ENCODE data around the gene PTGR3. TPM values are rescaled to one million over a fixed set of nuclear protein-coding genes. Genes with fewer than 3 reads are reported as not detected.

PTGR3 gene
- total and polyA plus RNA-seq, 10 donors: 11.1 to 43.8 (median 30.0) TPM

- H3K4me1 ChIP-seq: peaks cover 13 to 98% (median 48%) of the 10 kb centered on the region in 6 donors
- 88 to 98% (median 95%) methylated on average over 7 to 20 of the region's 20 CpGs for WGBS, 5 donors
- H3K4me3 ChIP-seq: no peak overlapping the region
- no peak for TF ChIP-seq CTCF (IDR thresholded peaks at IDR 0.05 in 8 of 11, conservative IDR thresholded peaks at IDR 0.05 in 3 of 11)
- TF ChIP-seq POLR2AphosphoS5 (IDR thresholded peaks at IDR 0.05): no peak
- no peak for TF ChIP-seq POLR2A (IDR thresholded peaks at IDR 0.05)
- H3K36me3 ChIP-seq: no peaks in the 10 kb centered on the region
- H3K27ac ChIP-seq: peak overlapping the region in 5 of 8 donors; percentile 2 to 87 (median 85)
- H3K9me3 ChIP-seq: peaks cover 0 to 10% (median 0%) of the 10 kb centered on the region in 8 donors
- intact Hi-C loops (cut with DNase I; ENCODE audit: low total_unique reads): no loop called here
- DNase-seq: no peak
- H3K27me3 ChIP-seq (replicated peaks in 1 of 7): no peaks in the 10 kb centered on the region
Observed at GRCh38 chr18:75250471-75250821, 41.5 kb upstream of the PTGR3 start.

- no peak for DNase-seq
- WGBS, 5 donors: 61 to 78% (median 73%) methylated on average over 18 of the region's 18 CpGs
- peak overlapping the region; percentile 1 to 87 (median 84) for H3K27ac ChIP-seq
Observed at GRCh38 chr18:75249672-75250470, 40.9 kb upstream of the PTGR3 start.

GRCh38 chr18:75249175-75249518 is 40.2 kb upstream of the PTGR3 start:
- Histone ChIP-seq H3K9me3 (peaks cover 0 to 10% (median 0%) of the 10 kb centered on the region in 8 donors), H3K27ac (peak overlapping the region in 7 of 8 donors; percentile 74 to 87 (median 85)), H3K4me1 (peaks cover 13 to 94% (median 41%) of the 10 kb centered on the region in 6 donors), H3K36me3 (no peaks in the 10 kb centered on the region), H3K27me3 (replicated peaks in 1 of 7) (no peaks in the 10 kb centered on the region), H3K4me3 (no peak overlapping the region)
- DNase-seq: no peak
- 83 to 97% (median 95%) methylated on average over 3 to 9 of the region's 9 CpGs for WGBS, 5 donors
- intact Hi-C loops (cut with DNase I; ENCODE audit: low total_unique reads): no loop called here
- TF ChIP-seq POLR2AphosphoS5 (IDR thresholded peaks at IDR 0.05) (no peak), POLR2A (IDR thresholded peaks at IDR 0.05) (no peak), CTCF (IDR thresholded peaks at IDR 0.05 in 8 of 11, conservative IDR thresholded peaks at IDR 0.05 in 3 of 11) (no peak)

More at GRCh38 chr18:75249672-75250470, 40.9 kb upstream of the PTGR3 start:
- intact Hi-C loops (cut with DNase I; ENCODE audit: low total_unique reads): no loop called here
- no peaks in the 10 kb centered on the region for H3K27me3 ChIP-seq (replicated peaks in 1 of 7)
- H3K9me3 ChIP-seq: peaks cover 0 to 10% (median 0%) of the 10 kb centered on the region in 8 donors
- peaks cover 13 to 96% (median 46%) of the 10 kb centered on the region in 6 donors for H3K4me1 ChIP-seq
- H3K36me3 ChIP-seq: no peaks in the 10 kb centered on the region
- no peak overlapping the region for H3K4me3 ChIP-seq
- TF ChIP-seq CTCF (IDR thresholded peaks at IDR 0.05 in 8 of 11, conservative IDR thresholded peaks at IDR 0.05 in 3 of 11) (no peak), POLR2AphosphoS5 (IDR thresholded peaks at IDR 0.05) (no peak), POLR2A (IDR thresholded peaks at IDR 0.05) (no peak)

- 87 to 92% (median 90%) methylated on average over 17 to 20 of the region's 20 CpGs for WGBS, 5 donors
- H3K36me3 ChIP-seq: no peaks in the 10 kb centered on the region
- no peak for DNase-seq
- H3K27ac ChIP-seq: peak overlapping the region; percentile 67 to 87 (median 84)
- TF ChIP-seq POLR2AphosphoS5 (IDR thresholded peaks at IDR 0.05): no peak
- no peak for TF ChIP-seq CTCF (IDR thresholded peaks at IDR 0.05 in 8 of 11, conservative IDR thresholded peaks at IDR 0.05 in 3 of 11)
- TF ChIP-seq POLR2A (IDR thresholded peaks at IDR 0.05): no peak
- peaks cover 9 to 94% (median 39%) of the 10 kb centered on the region in 6 donors for H3K4me1 ChIP-seq
- no peaks in the 10 kb centered on the region for H3K27me3 ChIP-seq (replicated peaks in 1 of 7)
- intact Hi-C loops (cut with DNase I; ENCODE audit: low total_unique reads): no loop called here
- peaks cover 0 to 10% (median 0%) of the 10 kb centered on the region in 8 donors for H3K9me3 ChIP-seq
- peak overlapping the region in 2 of 8 donors; percentile 35 to 59 for H3K4me3 ChIP-seq
Observed at GRCh38 chr18:75248426-75249174, 39.7 kb upstream of the PTGR3 start.
